AG09309 (cell line): ENCODE data around the gene SLC24A3.

ENCODE experiments used
- DNase-seq: peaks from one replicate; pipeline ENCODE4 v3.0.0-alpha.2; 2010; ENCODE audit warnings: low read depth
- H3K4me3 ChIP-seq: 2 replicates; pipeline ENCODE4 v1.5.1; 2011; ENCODE audit warnings: mild to moderate bottlenecking, low read depth, low read length, moderate library complexity; ENCODE audit not compliant: control insufficient read depth
- CTCF ChIP-seq: IDR thresholded peaks from 2 replicates; pipeline ENCODE4 v1.5.1; 2011; ENCODE audit warnings: mild to moderate bottlenecking, low read depth, low read length, inconsistent platforms; ENCODE audit not compliant: insufficient read depth, control insufficient read depth; ENCODE audit errors: missing control alignments

The SLC24A3 gene

GRCh38 chr20:19213946-19214490 is 1.6 kb downstream of the SLC24A3 start:
- no peak for DNase-seq
- no peak overlapping the region for H3K4me3 ChIP-seq
- TF ChIP-seq CTCF: no peak

GRCh38 chr20:19218411-19218810 is 6.0 kb downstream of the SLC24A3 start:
- DNase-seq: no peak
- H3K4me3 ChIP-seq: no peak overlapping the region
- no peak for TF ChIP-seq CTCF

- DNase-seq: no peak
- no peak overlapping the region for H3K4me3 ChIP-seq
- no peak for TF ChIP-seq CTCF
These were observed 10.1 kb downstream of the SLC24A3 start for GRCh38 chr20:19222520-19223040.

- no peak for DNase-seq
- no peak overlapping the region for H3K4me3 ChIP-seq
- TF ChIP-seq CTCF: no peak
These were observed 11.2 kb downstream of the SLC24A3 start for GRCh38 chr20:19223640-19224039.

GRCh38 chr20:19231359-19232035 is 19.1 kb downstream of the SLC24A3 start:
- H3K4me3 ChIP-seq: no peak overlapping the region
- DNase-seq: no peak
- TF ChIP-seq CTCF: no peak

- DNase-seq: no peak
- TF ChIP-seq CTCF: no peak
- H3K4me3 ChIP-seq: no peak overlapping the region
These were observed 20.8 kb downstream of the SLC24A3 start for GRCh38 chr20:19232997-19233794.
